ENCODE results near the gene MYOCOS.

The MYOCOS gene

DNA sequence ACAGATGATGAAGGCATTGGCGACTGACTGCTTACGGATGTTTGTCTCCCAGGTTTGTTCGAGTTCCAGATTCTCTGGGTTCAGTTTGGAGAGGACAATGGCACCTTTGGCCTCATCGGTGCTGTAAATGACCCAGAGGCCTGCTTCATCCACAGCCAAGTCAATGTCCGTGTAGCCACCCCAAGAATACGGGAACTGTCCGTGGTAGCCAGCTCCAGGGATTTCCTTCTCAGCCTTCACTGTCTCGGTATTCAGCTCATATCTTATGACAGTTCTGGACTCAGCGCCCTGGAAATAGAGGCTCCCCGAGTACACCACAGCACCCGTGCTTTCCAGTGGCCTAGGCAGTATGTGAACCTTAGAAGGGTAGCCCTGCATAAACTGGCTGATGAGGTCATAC lies 14.1 kb downstream of the MYOCOS start:
- H3K36me3 ChIP-seq (ENCODE audit: control insufficient read depth, low read length) = no peaks in the 10 kb centered on the region
- H3K9me3 ChIP-seq (ENCODE audit: control insufficient read depth, insufficient read depth, low read length) = no peaks in the 10 kb centered on the region
- H3K4me2 ChIP-seq (ENCODE audit: low read length) = no peak overlapping the region
- H3K27me3 ChIP-seq (ENCODE audit: control insufficient read depth, low read length) = no peaks in the 10 kb centered on the region
- H3K4me3 ChIP-seq (ENCODE audit: low read length) = no peak overlapping the region
- no peaks in the 10 kb centered on the region for H3K4me1 ChIP-seq (ENCODE audit: control insufficient read depth, low read length)
- H3K9me2 ChIP-seq (replicated peaks; ENCODE audit: control insufficient read depth, low read length) = no peaks in the 10 kb centered on the region
- TF ChIP-seq, protein P1, sequence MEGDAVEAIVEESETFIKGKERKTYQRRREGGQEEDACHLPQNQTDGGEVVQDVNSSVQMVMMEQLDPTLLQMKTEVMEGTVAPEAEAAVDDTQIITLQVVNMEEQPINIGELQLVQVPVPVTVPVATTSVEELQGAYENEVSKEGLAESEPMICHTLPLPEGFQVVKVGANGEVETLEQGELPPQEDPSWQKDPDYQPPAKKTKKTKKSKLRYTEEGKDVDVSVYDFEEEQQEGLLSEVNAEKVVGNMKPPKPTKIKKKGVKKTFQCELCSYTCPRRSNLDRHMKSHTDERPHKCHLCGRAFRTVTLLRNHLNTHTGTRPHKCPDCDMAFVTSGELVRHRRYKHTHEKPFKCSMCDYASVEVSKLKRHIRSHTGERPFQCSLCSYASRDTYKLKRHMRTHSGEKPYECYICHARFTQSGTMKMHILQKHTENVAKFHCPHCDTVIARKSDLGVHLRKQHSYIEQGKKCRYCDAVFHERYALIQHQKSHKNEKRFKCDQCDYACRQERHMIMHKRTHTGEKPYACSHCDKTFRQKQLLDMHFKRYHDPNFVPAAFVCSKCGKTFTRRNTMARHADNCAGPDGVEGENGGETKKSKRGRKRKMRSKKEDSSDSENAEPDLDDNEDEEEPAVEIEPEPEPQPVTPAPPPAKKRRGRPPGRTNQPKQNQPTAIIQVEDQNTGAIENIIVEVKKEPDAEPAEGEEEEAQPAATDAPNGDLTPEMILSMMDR (IDR thresholded peaks at IDR 0.05; ENCODE audit: low read depth, low read length, poor library complexity, severe bottlenecking) = no peak
- TF ChIP-seq EZH2phosphoT487 (IDR thresholded peaks at IDR 0.05; ENCODE audit: borderline replicate concordance, low read length) = no peak
- H3F3A ChIP-seq (ENCODE audit: control insufficient read depth, insufficient read depth) = no peaks in the 10 kb centered on the region
- no peak overlapping the region for H3K27ac ChIP-seq (ENCODE audit: low read depth, low read length)
- H4K20me1 ChIP-seq (ENCODE audit: control insufficient read depth, insufficient read depth, low read depth, low read length) = no peaks in the 10 kb centered on the region
- no peaks in the 10 kb centered on the region for H3K79me2 ChIP-seq (ENCODE audit: control insufficient read depth, low read length)

DNA sequence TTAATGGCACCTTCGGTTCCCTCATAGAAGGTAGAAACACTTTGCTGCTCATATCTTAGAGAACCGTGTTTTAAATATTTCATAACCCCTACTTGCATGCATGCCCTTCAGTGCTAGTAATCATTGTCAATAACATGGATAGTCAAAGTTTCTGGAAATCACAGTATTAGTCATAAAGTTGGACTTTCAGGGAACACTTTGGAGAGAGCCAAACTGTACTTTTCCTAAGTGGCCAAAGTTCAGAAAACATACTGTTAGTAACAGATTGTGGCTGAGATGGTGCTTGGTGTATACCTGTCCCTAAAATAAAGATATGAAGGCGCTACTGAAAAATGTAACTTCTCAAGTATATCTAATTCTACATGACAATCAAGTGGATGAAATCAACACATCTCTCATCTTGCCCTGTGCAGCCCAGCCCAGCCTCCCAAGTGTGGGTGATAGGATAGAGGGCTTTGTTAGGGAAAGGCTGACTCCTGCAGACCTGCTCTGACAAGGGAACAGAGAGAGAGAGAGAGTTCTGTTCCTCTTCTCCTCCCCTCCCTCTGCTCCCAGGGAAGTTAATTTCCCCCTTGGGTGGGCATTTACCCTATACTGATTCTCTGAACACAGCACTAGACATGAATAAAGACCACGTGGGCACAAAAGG lies 16.0 kb downstream of the MYOCOS start:
- no peaks in the 10 kb centered on the region for H3K27me3 ChIP-seq (ENCODE audit: control insufficient read depth, low read length)
- H3K27ac ChIP-seq (ENCODE audit: low read depth, low read length) = no peak overlapping the region

DNA sequence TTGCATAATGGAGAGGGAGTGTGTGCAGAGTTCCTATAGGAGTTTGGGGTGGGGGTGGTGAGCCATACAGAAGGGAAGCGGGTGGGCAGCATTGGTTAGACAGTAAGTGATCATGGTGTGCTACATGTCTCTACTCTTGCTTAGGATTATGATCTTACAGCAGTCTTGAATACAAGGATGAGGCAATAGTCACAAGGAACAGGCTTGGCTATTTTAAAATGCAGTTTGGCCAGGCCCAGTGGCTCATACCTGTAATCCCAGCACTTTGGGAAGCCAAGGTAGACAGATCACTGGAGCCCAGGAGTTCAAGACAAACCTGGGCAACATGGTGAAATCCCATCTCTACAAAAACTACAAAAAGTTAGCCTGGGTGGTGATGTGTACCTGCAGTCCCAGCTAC lies 18.2 kb downstream of the MYOCOS start:
- H3K9me3 ChIP-seq (ENCODE audit: control insufficient read depth, insufficient read depth, low read length) = no peaks in the 10 kb centered on the region
- no peaks in the 10 kb centered on the region for H4K20me1 ChIP-seq (ENCODE audit: control insufficient read depth, insufficient read depth, low read depth, low read length)
- no peaks in the 10 kb centered on the region for H3K9me2 ChIP-seq (replicated peaks; ENCODE audit: control insufficient read depth, low read length)
- H3K4me2 ChIP-seq (ENCODE audit: low read length) = no peak overlapping the region
- no peaks in the 10 kb centered on the region for H3K79me2 ChIP-seq (ENCODE audit: control insufficient read depth, low read length)
- no peak overlapping the region for H3K4me3 ChIP-seq (ENCODE audit: low read length)
- no peaks in the 10 kb centered on the region for H3K27me3 ChIP-seq (ENCODE audit: control insufficient read depth, low read length)
- H3K4me1 ChIP-seq (ENCODE audit: control insufficient read depth, low read length) = no peaks in the 10 kb centered on the region
- TF ChIP-seq, protein P1 (IDR thresholded peaks at IDR 0.05; ENCODE audit: low read depth, low read length, poor library complexity, severe bottlenecking) = no peak
- no peak for TF ChIP-seq EZH2phosphoT487 (IDR thresholded peaks at IDR 0.05; ENCODE audit: borderline replicate concordance, low read length)
- no peak overlapping the region for H3K27ac ChIP-seq (ENCODE audit: low read depth, low read length)
- no peaks in the 10 kb centered on the region for H3F3A ChIP-seq (ENCODE audit: control insufficient read depth, insufficient read depth)
- no peaks in the 10 kb centered on the region for H3K36me3 ChIP-seq (ENCODE audit: control insufficient read depth, low read length)

More for the DNA sequence above, 16.0 kb downstream of the MYOCOS start:
- no peak for TF ChIP-seq EZH2phosphoT487 (IDR thresholded peaks at IDR 0.05; ENCODE audit: borderline replicate concordance, low read length)
- TF ChIP-seq, protein P1 (IDR thresholded peaks at IDR 0.05; ENCODE audit: low read depth, low read length, poor library complexity, severe bottlenecking) = no peak
- Histone ChIP-seq H4K20me1 (ENCODE audit: control insufficient read depth, insufficient read depth, low read depth, low read length) (no peaks in the 10 kb centered on the region), H3F3A (ENCODE audit: control insufficient read depth, insufficient read depth) (no peaks in the 10 kb centered on the region), H3K36me3 (ENCODE audit: control insufficient read depth, low read length) (no peaks in the 10 kb centered on the region), H3K79me2 (ENCODE audit: control insufficient read depth, low read length) (no peaks in the 10 kb centered on the region), H3K9me2 (replicated peaks; ENCODE audit: control insufficient read depth, low read length) (no peaks in the 10 kb centered on the region), H3K4me1 (ENCODE audit: control insufficient read depth, low read length) (no peaks in the 10 kb centered on the region), H3K4me2 (ENCODE audit: low read length) (no peak overlapping the region), H3K4me3 (ENCODE audit: low read length) (no peak overlapping the region), H3K9me3 (ENCODE audit: control insufficient read depth, insufficient read depth, low read length) (no peaks in the 10 kb centered on the region)
